A549 treated with GW870086 at 1 μM for 4 hours (cell line): ENCODE results near the gene UTS2B. TPM values are rescaled to one million over a fixed set of nuclear protein-coding genes. Genes with fewer than 3 reads are reported as not detected.

ENCODE experiments used
- total RNA-seq: library from RNA; stranded (reverse); fragments of 200-300 nt; extraction: Qiagen RNA extraction; gene quantifications from 5 replicates; pipeline ENCODE4 v1.2.3, GENCODE V29; 2022; ENCODE audit warnings: low read depth

UTS2B gene
- not detected in 5 replicates for total RNA-seq

GRCh38 chr3:191329654-191330529 lies at the start of gene UTS2B:
TSS of gene UTS2B (minus strand) at chr3:191330526. CDS start at chr3:191282189, 48,337 bp downstream.

GRCh38 chr3:191328962-191329653 lies 1.2 kb downstream of the UTS2B start, which contains the start of gene CCDC50:
TSS of gene CCDC50 (plus strand) at chr3:191329394. CDS start at chr3:191329675, 281 bp downstream.

Other genes with a start within 250 kb of the UTS2B start
- not detected in 5 replicates for gene OSTN, start 131.3 kb downstream of the UTS2B start, total RNA-seq
- 22.5 to 29.2 TPM (median 27.7 TPM) in 5 replicates for gene CCDC50, start 1.1 kb downstream of the UTS2B start, total RNA-seq
- gene PYDC2, start 130.6 kb upstream of the UTS2B start, total RNA-seq = not detected in 5 replicates